ENCODE results near the gene GDPD5. TPM values are rescaled to one million over a fixed set of nuclear protein-coding genes. Genes with fewer than 3 reads are reported as not detected.

Gene GDPD5
- total RNA-seq, 1 experiment from 2014 or later: 7.8 TPM

GRCh38 chr11:75538150-75538942 is 12.6 kb upstream of the GDPD5 start:
- H3K27me3 ChIP-seq (ENCODE audit: insufficient read depth, low read length): no peaks in the 10 kb centered on the region
- Mint-ChIP-seq H3K9me3 (no peaks in the 10 kb centered on the region), H3K36me3 (ENCODE audit: insufficient read depth in 1 of 3, low read depth in 3 of 3) (no peaks in the 10 kb centered on the region), H3K4me1 (peaks cover 8 to 16% of the 10 kb centered on the region in 2 experiments), H3K4me3 (no peak overlapping the region), H3K27ac (no peak overlapping the region; a peak in 2 of 7 replicates), H3K27me3 (ENCODE audit: low read depth) (peaks cover 6% of the 10 kb centered on the region)
- no peak overlapping the region for H4K91ac ChIP-seq (ENCODE audit: insufficient read length, low read depth, low read length)
- no peak overlapping the region for H2BK120ac ChIP-seq (ENCODE audit: low read depth, low read length, poor library complexity, severe bottlenecking)
- H2BK5ac ChIP-seq (ENCODE audit: insufficient read length, low read length): no peak overlapping the region
- H3K56ac ChIP-seq (ENCODE audit: insufficient read length, low read depth, low read length): no peak overlapping the region
- no peak overlapping the region for H4K5ac ChIP-seq (ENCODE audit: insufficient read length, low read depth, low read length)
- no CpG with 5 or more reads among the region's 11 CpGs for WGBS (ENCODE audit: extremely low coverage, insufficient read length, low lambda C conversion rate)
- H3T11ph ChIP-seq (ENCODE audit: low read length): no peak overlapping the region
- no peak overlapping the region for H3K23ac ChIP-seq (ENCODE audit: insufficient read length, low read depth, low read length)
- no peak overlapping the region for H3K18ac ChIP-seq (ENCODE audit: insufficient read length, low read depth, low read length)
- H4K8ac ChIP-seq (replicated peaks; ENCODE audit: insufficient read length, low read depth, low read length): no peak overlapping the region
- no peak overlapping the region for H2BK20ac ChIP-seq (ENCODE audit: low read depth, low read length, poor library complexity, severe bottlenecking)
- no peaks in the 10 kb centered on the region for H4K20me1 ChIP-seq (ENCODE audit: control insufficient read depth, insufficient read depth, insufficient read length)
- no peaks in the 10 kb centered on the region for H3K9me3 ChIP-seq (ENCODE audit: control insufficient read depth, low read depth, low read length)
- H3K14ac ChIP-seq (ENCODE audit: insufficient read depth, low read length): no peak overlapping the region
- H3K4ac ChIP-seq (ENCODE audit: low read depth, low read length): no peak overlapping the region
- no peaks in the 10 kb centered on the region for H3K79me1 ChIP-seq (ENCODE audit: insufficient read depth, low read depth, low read length, poor library complexity, severe bottlenecking)
- no peaks in the 10 kb centered on the region for H3K4me1 ChIP-seq (ENCODE audit: insufficient read depth, low read length)
- H3K23me2 ChIP-seq (ENCODE audit: insufficient read length, low read depth, low read length, poor library complexity, severe bottlenecking): no peaks in the 10 kb centered on the region
- no peak overlapping the region for H2BK15ac ChIP-seq (ENCODE audit: low read depth, low read length)
- no peak overlapping the region for H2AFZ ChIP-seq (ENCODE audit: low read length)
- no peak for DNase-seq
- H3K4me2 ChIP-seq (ENCODE audit: insufficient read depth, insufficient read length, low read length): no peak overlapping the region
- no peak overlapping the region for H3K9ac ChIP-seq (ENCODE audit: extremely low read depth, insufficient read length, low read length)
- no peak overlapping the region for H2BK12ac ChIP-seq (ENCODE audit: insufficient read length, low read depth, low read length)
- H2AK5ac ChIP-seq (ENCODE audit: insufficient read length, low read length): no peak overlapping the region
- H3K27ac ChIP-seq (ENCODE audit: insufficient read length, low read depth, low read length): no peak overlapping the region
- H3K79me2 ChIP-seq (ENCODE audit: insufficient read depth, low read length): no peaks in the 10 kb centered on the region
- TF ChIP-seq CTCF (conservative IDR thresholded peaks at IDR 0.05): no peak
